MM.1S (cell line): ENCODE data around the gene PPP3R1.

Source experiments
- DNase-seq: peaks from one replicate; pipeline ENCODE4 v3.0.0-alpha.2; 2015
- H2AFZ ChIP-seq: fragments of 300-600 bp; sonication (generic); 2 replicates; pipeline ENCODE4 v1.6.0; 2016; ENCODE audit warnings: antibody characterized with exemption, low read length
- H3F3A ChIP-seq: fragments of 300-600 bp; sonication (generic); 2 replicates; pipeline ENCODE4 v1.6.1; 2016; ENCODE audit warnings: mild to moderate bottlenecking, antibody characterized with exemption, low read length, moderate library complexity, mixed read lengths; ENCODE audit not compliant: insufficient read depth
- H3K27ac ChIP-seq: fragments of 300-600 bp; sonication (generic); 2 replicates; pipeline ENCODE4 v1.5.1; 2016; ENCODE audit warnings: mild to moderate bottlenecking, low read length
- H3K27me3 ChIP-seq: fragments of 300-600 bp; sonication (generic); replicated peaks from 2 replicates; pipeline ENCODE4 v1.6.0; 2016; ENCODE audit warnings: low read length; ENCODE audit not compliant: insufficient read depth
- H3K36me3 ChIP-seq: fragments of 300-600 bp; sonication (generic); replicated peaks from 2 replicates; pipeline ENCODE4 v1.6.1; 2016; ENCODE audit warnings: mild to moderate bottlenecking, low read length, mixed read lengths; ENCODE audit not compliant: insufficient read depth
- H3K4me1 ChIP-seq: fragments of 300-600 bp; sonication (generic); 2 replicates; pipeline ENCODE4 v1.6.1; 2016; ENCODE audit warnings: low read length, mixed read lengths
- H3K4me2 ChIP-seq: fragments of 300-600 bp; sonication (generic); 2 replicates; pipeline ENCODE4 v1.6.0; 2016; ENCODE audit warnings: low read depth, low read length
- H3K4me3 ChIP-seq: fragments of 300-600 bp; sonication (generic); 2 replicates; pipeline ENCODE4 v1.5.1; 2016; ENCODE audit warnings: low read length, mixed read lengths
- H3K79me2 ChIP-seq: fragments of 300-600 bp; sonication (generic); 2 replicates; pipeline ENCODE4 v1.6.1; 2016; ENCODE audit warnings: mixed run types, low read length, mixed read lengths
- H3K9ac ChIP-seq: fragments of 300-600 bp; sonication (generic); 2 replicates; pipeline ENCODE4 v1.6.1; 2016; ENCODE audit warnings: low read length, mixed read lengths
- H3K9me2 ChIP-seq: fragments of 300-600 bp; sonication (generic); replicated peaks from 2 replicates; pipeline ENCODE4 v1.6.1; 2016; ENCODE audit warnings: mild to moderate bottlenecking, low read length, mixed read lengths; ENCODE audit not compliant: insufficient read depth
- H3K9me3 ChIP-seq: fragments of 300-600 bp; sonication (generic); replicated peaks from 2 replicates; pipeline ENCODE4 v1.6.1; 2016; ENCODE audit warnings: mild to moderate bottlenecking, low read length, mixed read lengths; ENCODE audit not compliant: insufficient read depth
- H4K20me1 ChIP-seq: fragments of 300-600 bp; sonication (generic); 2 replicates; pipeline ENCODE4 v1.6.1; 2016; ENCODE audit warnings: mild to moderate bottlenecking, low read length, moderate library complexity, mixed read lengths; ENCODE audit not compliant: insufficient read depth
- EZH2 ChIP-seq: fragments of 300-600 bp; sonication (generic); optimal IDR thresholded peaks from 2 replicates; pipeline ENCODE3; 2017; ENCODE audit warnings: low read depth, mild to moderate bottlenecking, antibody characterized with exemption, low read length, mixed read lengths
- EZH2phosphoT487 ChIP-seq: fragments of 300-600 bp; sonication (generic); IDR thresholded peaks from 2 replicates; pipeline ENCODE4 v1.6.1; 2018; ENCODE audit warnings: antibody characterized with exemption, low read length
- TF ChIP-seq, protein P1 (sequence below): fragments of 300-600 bp; sonication (generic); IDR thresholded peaks from 2 replicates; pipeline ENCODE4 v1.5.1; 2016; ENCODE audit warnings: antibody characterized with exemption, low read length, mixed read lengths

The PPP3R1 gene

GRCh38 chr2:68223419-68223818 lies 28.9 kb downstream of the PPP3R1 start:
- Histone ChIP-seq H3K4me1 (peaks cover 13% of the 10 kb centered on the region; the same call in 1 of the 2 replicates), H4K20me1 (peaks cover 64% of the 10 kb centered on the region), H3F3A (0 out of 2 replicates have a peak, but pooled peaks cover 8% of the 10 kb centered on the region), H3K79me2 (peaks cover 100% of the 10 kb centered on the region), H2AFZ (no peak overlapping the region), H3K27ac (no peak overlapping the region), H3K4me2 (no peak overlapping the region), H3K9me2 (no peaks in the 10 kb centered on the region), H3K9me3 (no peaks in the 10 kb centered on the region), H3K9ac (no peak overlapping the region), H3K36me3 (no peaks in the 10 kb centered on the region), H3K4me3 (no peak overlapping the region), H3K27me3 (no peaks in the 10 kb centered on the region)
- DNase-seq = no peak
- TF ChIP-seq EZH2 (no peak), EZH2phosphoT487 (no peak)

DNA sequence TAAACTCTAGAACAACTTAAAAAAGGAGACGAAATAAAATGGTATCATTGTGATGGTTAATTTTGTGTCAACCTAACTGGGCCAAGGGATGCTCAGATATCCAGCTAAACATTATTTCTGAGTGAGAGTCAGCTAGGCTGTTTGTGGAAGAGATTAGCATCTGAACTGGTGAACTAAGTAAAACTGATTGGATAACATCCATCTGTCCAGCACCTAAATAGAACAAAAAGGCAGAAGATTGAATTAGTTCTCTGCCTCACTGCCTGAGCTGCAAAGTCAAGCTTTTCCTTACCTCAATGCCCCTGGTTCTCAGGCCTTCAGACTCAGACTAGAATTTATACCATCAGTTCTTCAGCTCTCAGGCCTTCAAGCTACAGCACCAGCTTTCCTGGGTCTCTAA lies 30.0 kb downstream of the PPP3R1 start:
- TF ChIP-seq EZH2phosphoT487 = no peak
- TF ChIP-seq EZH2 = no peak
- TF ChIP-seq, protein P1, sequence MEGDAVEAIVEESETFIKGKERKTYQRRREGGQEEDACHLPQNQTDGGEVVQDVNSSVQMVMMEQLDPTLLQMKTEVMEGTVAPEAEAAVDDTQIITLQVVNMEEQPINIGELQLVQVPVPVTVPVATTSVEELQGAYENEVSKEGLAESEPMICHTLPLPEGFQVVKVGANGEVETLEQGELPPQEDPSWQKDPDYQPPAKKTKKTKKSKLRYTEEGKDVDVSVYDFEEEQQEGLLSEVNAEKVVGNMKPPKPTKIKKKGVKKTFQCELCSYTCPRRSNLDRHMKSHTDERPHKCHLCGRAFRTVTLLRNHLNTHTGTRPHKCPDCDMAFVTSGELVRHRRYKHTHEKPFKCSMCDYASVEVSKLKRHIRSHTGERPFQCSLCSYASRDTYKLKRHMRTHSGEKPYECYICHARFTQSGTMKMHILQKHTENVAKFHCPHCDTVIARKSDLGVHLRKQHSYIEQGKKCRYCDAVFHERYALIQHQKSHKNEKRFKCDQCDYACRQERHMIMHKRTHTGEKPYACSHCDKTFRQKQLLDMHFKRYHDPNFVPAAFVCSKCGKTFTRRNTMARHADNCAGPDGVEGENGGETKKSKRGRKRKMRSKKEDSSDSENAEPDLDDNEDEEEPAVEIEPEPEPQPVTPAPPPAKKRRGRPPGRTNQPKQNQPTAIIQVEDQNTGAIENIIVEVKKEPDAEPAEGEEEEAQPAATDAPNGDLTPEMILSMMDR = no peak
- DNase-seq = no peak
- Histone ChIP-seq H3K36me3 (no peaks in the 10 kb centered on the region), H3K4me3 (no peak overlapping the region), H2AFZ (no peak overlapping the region), H4K20me1 (peaks cover 63% of the 10 kb centered on the region), H3K27ac (no peak overlapping the region), H3K9ac (no peak overlapping the region), H3K9me2 (no peaks in the 10 kb centered on the region), H3K9me3 (no peaks in the 10 kb centered on the region), H3F3A (0 out of 2 replicates have a peak, but pooled peaks cover 8% of the 10 kb centered on the region), H3K4me2 (no peak overlapping the region), H3K79me2 (peaks cover 100% of the 10 kb centered on the region), H3K27me3 (no peaks in the 10 kb centered on the region), H3K4me1 (peaks cover 13% of the 10 kb centered on the region; the same call in 1 of the 2 replicates)

GRCh38 chr2:68218343-68218901 lies 33.9 kb downstream of the PPP3R1 start:
- no peaks in the 10 kb centered on the region for H3K27me3 ChIP-seq
- H3K9ac ChIP-seq = no peak overlapping the region
- no peaks in the 10 kb centered on the region for H3F3A ChIP-seq
- no peak overlapping the region for H3K4me3 ChIP-seq
- H3K79me2 ChIP-seq = peaks cover 98% of the 10 kb centered on the region
- H4K20me1 ChIP-seq = peaks cover 38% of the 10 kb centered on the region
- no peaks in the 10 kb centered on the region for H3K9me3 ChIP-seq
- H3K27ac ChIP-seq = no peak overlapping the region
- peaks cover 9% of the 10 kb centered on the region; the same call in 1 of the 2 replicates for H3K4me1 ChIP-seq
- no peak overlapping the region for H2AFZ ChIP-seq
- DNase-seq = no peak
- H3K4me2 ChIP-seq = no peak overlapping the region
- H3K9me2 ChIP-seq = no peaks in the 10 kb centered on the region
- H3K36me3 ChIP-seq = no peaks in the 10 kb centered on the region
- no peak for TF ChIP-seq EZH2
- TF ChIP-seq, protein P1 = no peak

- H3K4me3 ChIP-seq = no peak overlapping the region
Measured at GRCh38 chr2:68217729-68218128, 34.6 kb downstream of the PPP3R1 start.

More at GRCh38 chr2:68217729-68218128, 34.6 kb downstream of the PPP3R1 start:
- H3K27ac ChIP-seq = no peak overlapping the region
- no peak for DNase-seq
- no peaks in the 10 kb centered on the region for H3K27me3 ChIP-seq
- H3K79me2 ChIP-seq = peaks cover 98% of the 10 kb centered on the region
- H3F3A ChIP-seq = no peaks in the 10 kb centered on the region
- no peaks in the 10 kb centered on the region for H3K36me3 ChIP-seq
- no peak overlapping the region for H3K4me2 ChIP-seq
- no peaks in the 10 kb centered on the region for H3K9me3 ChIP-seq
- H2AFZ ChIP-seq = no peak overlapping the region
- H4K20me1 ChIP-seq = peaks cover 39% of the 10 kb centered on the region
- H3K4me1 ChIP-seq = peaks cover 9% of the 10 kb centered on the region; the same call in 1 of the 2 replicates
- TF ChIP-seq, protein P1 = no peak
- TF ChIP-seq EZH2phosphoT487 (no peak), EZH2 (no peak)
- no peak overlapping the region for H3K9ac ChIP-seq
- H3K9me2 ChIP-seq = no peaks in the 10 kb centered on the region
